HuH-7 (cell line): ENCODE measurements around the gene PTN.
"Not testable (repeated sequence)": the region's sequence is repeated elsewhere in the genome, so short reads cannot be mapped to it uniquely, and the experiment has no call there.

Experiments
- DNase-seq: peaks from one replicate; pipeline ENCODE4 v3.0.0; 2011; ENCODE audit warnings: low spot score

PTN gene

GRCh38 chr7:137266764-137267163 lies 76.8 kb downstream of the PTN start:
- DNase-seq, result no peak

GRCh38 chr7:137265480-137265879 lies 78.1 kb downstream of the PTN start:
- not testable (repeated sequence) for DNase-seq

GRCh38 chr7:137262599-137262998 lies 80.9 kb downstream of the PTN start:
- DNase-seq, result no peak

- DNase-seq, result no peak
Observed at GRCh38 chr7:137258552-137258951, 85.0 kb downstream of the PTN start.

- no peak for DNase-seq
Observed at GRCh38 chr7:137254766-137255165, 88.8 kb downstream of the PTN start.

GRCh38 chr7:137245890-137246289 lies 97.6 kb downstream of the PTN start:
- DNase-seq, result no peak

- no peak for DNase-seq
Observed at GRCh38 chr7:137245186-137245585, 98.3 kb downstream of the PTN start.

- no peak for DNase-seq
Observed at GRCh38 chr7:137243741-137244140, 99.8 kb downstream of the PTN start.

GRCh38 chr7:137242616-137243015 lies 100.9 kb downstream of the PTN start:
- DNase-seq, result no peak

GRCh38 chr7:137241655-137242360 lies 101.7 kb downstream of the PTN start:
- no peak for DNase-seq

- DNase-seq, result not testable (repeated sequence)
Observed at GRCh38 chr7:137239186-137239585, 104.3 kb downstream of the PTN start.

GRCh38 chr7:137235434-137235833 lies 108.1 kb downstream of the PTN start:
- no peak for DNase-seq

- DNase-seq, result no peak
Observed at GRCh38 chr7:137231167-137231566, 112.4 kb downstream of the PTN start.

GRCh38 chr7:137221467-137221866 lies 122.1 kb downstream of the PTN start:
- no peak for DNase-seq

GRCh38 chr7:137213744-137214143 lies 129.8 kb downstream of the PTN start:
- DNase-seq, result no peak

GRCh38 chr7:137209151-137209817 lies 134.2 kb downstream of the PTN start:
- no peak for DNase-seq

- DNase-seq, result no peak
Observed at GRCh38 chr7:137206770-137207169, 136.8 kb downstream of the PTN start.

GRCh38 chr7:137204246-137204645 lies 139.3 kb downstream of the PTN start:
- no peak for DNase-seq

GRCh38 chr7:137203351-137203750 lies 140.2 kb downstream of the PTN start:
- no peak for DNase-seq

- DNase-seq, result no peak
Observed at GRCh38 chr7:137196648-137197047, 146.9 kb downstream of the PTN start.

- DNase-seq, result no peak
Observed at GRCh38 chr7:137195996-137196395, 147.5 kb downstream of the PTN start.

- not testable (repeated sequence) for DNase-seq
Observed at GRCh38 chr7:137181619-137182018, 161.9 kb downstream of the PTN start.
